Upper lobe of left lung (tissue), 6 donors: ENCODE measurements around the gene RPRML. TPM values are rescaled to one million over a fixed set of nuclear protein-coding genes. Genes with fewer than 3 reads are reported as not detected.

Experiments used
- ATAC-seq, 2 donors: fragments of 200-7000 bp; cut with Tn5 transposase; one replicate each; pipeline ENCODE4 v1.9.1; 2022; ENCODE audit warnings: mild to moderate bottlenecking in 2 of 2, moderate library complexity in 2 of 2; ENCODE audit not compliant: low FRiP score in 2 of 2
- DNase-seq, 2 donors: peaks; one replicate each; pipeline ENCODE4 v3.0.0-alpha.2; 2019 to 2020
- H3K27ac ChIP-seq, 4 donors: fragments of 200-600 bp; sonication (generic); one replicate each; pipeline ENCODE4 v1.5.1; 2016 to 2019
- H3K27me3 ChIP-seq, 4 donors: fragments of 200-600 bp; sonication (generic); one replicate each; pipeline ENCODE4 v1.5.1; 2017 to 2019
- H3K36me3 ChIP-seq, 4 donors: fragments of 200-600 bp; sonication (generic); one replicate each; pipeline ENCODE4 v1.5.1; 2016 to 2019
- H3K4me1 ChIP-seq, 4 donors: fragments of 200-600 bp; sonication (generic); one replicate each; pipeline ENCODE4 v1.5.1; 2018 to 2019
- H3K4me3 ChIP-seq, 4 donors: fragments of 200-600 bp; sonication (generic); one replicate each; pipeline ENCODE4 v1.5.1; 2017 to 2019; ENCODE audit warnings: mild to moderate bottlenecking in 2 of 4, moderate library complexity in 1 of 4
- H3K9me3 ChIP-seq, 4 donors: fragments of 200-600 bp; sonication (generic); one replicate each; pipeline ENCODE4 v1.5.1; 2018 to 2019
- EP300 ChIP-seq, 4 donors: sonication (generic); formaldehyde crosslinking; IDR thresholded peaks; one replicate each; pipeline ENCODE4 v1.5.1; 2017; ENCODE audit warnings: antibody characterized with exemption in 4 of 4, control low read depth in 2 of 4
- POLR2A ChIP-seq, 4 donors: fragments of 450-650 bp; IDR thresholded peaks; one replicate each; pipeline ENCODE4 v1.5.1; 2016 to 2017; ENCODE audit warnings: antibody characterized with exemption in 4 of 4, mild to moderate bottlenecking in 2 of 4
- POLR2AphosphoS5 ChIP-seq, 2 donors: sonication (generic); formaldehyde crosslinking; IDR thresholded peaks; one replicate each; pipeline ENCODE4 v1.5.1; 2017; ENCODE audit warnings: antibody characterized with exemption in 2 of 2
- WGBS, 2 donors: methylation state at CpG; one replicate each; pipeline ENCODE4 v1.1.5; 2017 to 2018; 5-methylcytosine and 5-hydroxymethylcytosine counted together
- total RNA-seq, 6 donors: library from RNA; depleted of rRNA in 4 of 6; stranded (reverse); fragments of >200 nt in 4 of 6; gene quantifications; one replicate each; pipeline versions ENCODE4 v1.1.0 to v1.2.1, GENCODE V29; 2016 to 2021
- TF ChIP-seq, protein P1 (sequence below), 6 experiments: fragments of 450-650 bp in 4 of 6; fragments of 200-600 bp in 2 of 6; sonication (generic) in 2 of 6; IDR thresholded peaks; one replicate each; pipeline ENCODE4 v1.5.1; 2016 to 2019; ENCODE audit warnings: antibody characterized with exemption in 6 of 6
- donor health status: DM: no; HTN: no; CAD: no; lungs with moderate emphysema.
- donor health status: DM: no; HTN: yes; CAD: no; lungs with severe emphysema.

Gene RPRML
- total RNA-seq, 6 donors from 2014 or later, result 0.30 to 3.9 (median 0.91) TPM; not detected in 3

DNA sequence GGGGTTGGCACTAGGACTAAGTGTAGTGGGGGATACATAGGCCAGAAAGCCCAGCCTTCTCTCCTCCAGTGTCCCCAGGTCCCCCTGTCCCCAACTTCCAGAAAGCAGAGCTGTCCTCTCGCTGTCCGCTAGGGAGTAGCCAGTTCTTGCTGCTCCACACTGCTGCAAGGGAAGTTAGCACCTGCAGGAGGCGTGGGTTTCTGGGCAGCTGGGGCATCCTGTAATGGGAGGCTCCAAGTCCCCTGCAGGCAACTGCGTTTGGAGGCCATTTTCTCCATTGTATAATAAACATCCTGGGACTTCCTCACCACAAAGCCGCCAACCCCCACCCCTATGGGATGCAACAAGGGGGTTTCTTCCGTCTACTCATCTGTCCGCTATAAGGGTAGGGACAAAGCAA lies 1.7 kb downstream of the RPRML start:
- TF ChIP-seq EP300 (IDR thresholded peaks at IDR 0.05) (no peak), POLR2AphosphoS5 (IDR thresholded peaks at IDR 0.05) (no peak), POLR2A (IDR thresholded peaks at IDR 0.05) (no peak)
- TF ChIP-seq, protein P1, sequence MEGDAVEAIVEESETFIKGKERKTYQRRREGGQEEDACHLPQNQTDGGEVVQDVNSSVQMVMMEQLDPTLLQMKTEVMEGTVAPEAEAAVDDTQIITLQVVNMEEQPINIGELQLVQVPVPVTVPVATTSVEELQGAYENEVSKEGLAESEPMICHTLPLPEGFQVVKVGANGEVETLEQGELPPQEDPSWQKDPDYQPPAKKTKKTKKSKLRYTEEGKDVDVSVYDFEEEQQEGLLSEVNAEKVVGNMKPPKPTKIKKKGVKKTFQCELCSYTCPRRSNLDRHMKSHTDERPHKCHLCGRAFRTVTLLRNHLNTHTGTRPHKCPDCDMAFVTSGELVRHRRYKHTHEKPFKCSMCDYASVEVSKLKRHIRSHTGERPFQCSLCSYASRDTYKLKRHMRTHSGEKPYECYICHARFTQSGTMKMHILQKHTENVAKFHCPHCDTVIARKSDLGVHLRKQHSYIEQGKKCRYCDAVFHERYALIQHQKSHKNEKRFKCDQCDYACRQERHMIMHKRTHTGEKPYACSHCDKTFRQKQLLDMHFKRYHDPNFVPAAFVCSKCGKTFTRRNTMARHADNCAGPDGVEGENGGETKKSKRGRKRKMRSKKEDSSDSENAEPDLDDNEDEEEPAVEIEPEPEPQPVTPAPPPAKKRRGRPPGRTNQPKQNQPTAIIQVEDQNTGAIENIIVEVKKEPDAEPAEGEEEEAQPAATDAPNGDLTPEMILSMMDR (IDR thresholded peaks at IDR 0.05), result peak in 1 of 6 experiments; percentile 9
- no peaks in the 10 kb centered on the region for H3K9me3 ChIP-seq
- peaks cover 0 to 28% (median 16%) of the 10 kb centered on the region in 4 donors for H3K27me3 ChIP-seq
- 51 to 52% methylated on average over 6 to 7 of the region's 7 CpGs for WGBS, 2 donors
- ATAC-seq, result no peak
- H3K4me3 ChIP-seq, result no peak overlapping the region
- no peak for DNase-seq
- no peak overlapping the region for H3K27ac ChIP-seq
- H3K36me3 ChIP-seq, result no peaks in the 10 kb centered on the region
- peaks cover 17 to 28% (median 19%) of the 10 kb centered on the region in 4 donors for H3K4me1 ChIP-seq

DNA sequence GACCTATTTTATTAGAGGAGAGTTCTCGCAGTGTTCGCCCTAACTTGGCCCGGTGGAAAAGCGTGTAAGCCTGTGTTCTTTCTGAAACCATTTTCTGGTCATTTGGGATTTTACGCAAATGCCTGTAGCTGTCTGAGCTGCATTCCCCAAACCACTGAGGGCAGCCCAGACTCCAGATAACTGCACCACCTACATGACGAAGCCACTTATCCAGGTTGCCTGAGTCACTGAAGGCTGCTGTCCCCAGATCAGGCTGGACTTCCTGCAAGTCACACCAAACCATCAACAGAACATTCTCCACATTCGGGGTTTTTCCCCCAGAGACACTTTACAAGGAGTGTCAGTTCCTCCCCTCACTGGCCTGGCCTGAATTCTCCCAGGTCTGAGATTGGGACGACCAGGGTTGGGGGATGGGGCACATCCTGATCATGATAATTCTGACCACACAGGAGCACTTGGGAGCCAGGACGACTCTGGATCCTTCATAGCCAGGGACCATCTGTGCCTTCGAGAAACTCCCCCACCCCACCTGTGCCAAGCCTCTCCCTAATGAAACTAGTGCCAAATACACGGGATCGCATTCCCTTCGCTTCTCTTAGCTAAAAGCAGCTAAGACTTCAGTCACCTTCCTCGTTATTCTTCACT lies 2.3 kb downstream of the RPRML start:
- 74 to 82% methylated on average over 14 of the region's 14 CpGs for WGBS, 2 donors
- no peak overlapping the region for H3K27ac ChIP-seq
- no peak overlapping the region for H3K4me3 ChIP-seq
- H3K9me3 ChIP-seq, result no peaks in the 10 kb centered on the region
- peaks cover 17 to 28% (median 19%) of the 10 kb centered on the region in 4 donors for H3K4me1 ChIP-seq
- DNase-seq, result no peak
- ATAC-seq, result no peak
- TF ChIP-seq POLR2A (IDR thresholded peaks at IDR 0.05), result no peak
- TF ChIP-seq POLR2AphosphoS5 (IDR thresholded peaks at IDR 0.05), result no peak
- no peak for TF ChIP-seq EP300 (IDR thresholded peaks at IDR 0.05)
- TF ChIP-seq, protein P1 (IDR thresholded peaks at IDR 0.05), result no peak
- no peaks in the 10 kb centered on the region for H3K36me3 ChIP-seq
- peaks cover 0 to 28% (median 16%) of the 10 kb centered on the region in 4 donors for H3K27me3 ChIP-seq

DNA sequence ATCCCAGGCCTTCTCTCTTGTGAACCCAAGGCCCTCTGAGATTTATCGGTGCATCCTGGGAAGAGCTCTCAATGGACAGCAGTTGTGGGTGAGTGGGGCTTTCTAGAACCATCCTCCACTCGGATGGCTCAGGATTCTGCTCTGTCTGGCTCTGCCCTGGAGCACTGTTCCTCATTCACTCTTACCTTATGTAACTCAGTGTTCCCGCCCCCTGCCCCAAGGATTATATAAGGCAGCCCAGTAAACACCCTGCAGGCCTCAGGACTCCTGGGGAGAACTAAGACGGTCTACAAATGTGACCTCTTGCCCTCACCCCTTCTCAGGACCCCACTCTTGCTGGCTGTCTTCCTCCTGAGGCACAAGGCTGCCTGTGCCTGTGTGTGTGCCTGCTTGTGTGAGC lies 3.8 kb downstream of the RPRML start:
- Histone ChIP-seq H3K27me3 (peaks cover 0 to 28% (median 16%) of the 10 kb centered on the region in 4 donors), H3K36me3 (no peaks in the 10 kb centered on the region), H3K4me3 (no peak overlapping the region), H3K4me1 (peaks cover 17 to 28% (median 19%) of the 10 kb centered on the region in 4 donors), H3K27ac (no peak overlapping the region), H3K9me3 (no peaks in the 10 kb centered on the region)
- 72 to 88% methylated on average over 4 of the region's 4 CpGs for WGBS, 2 donors
- ATAC-seq (no peak), DNase-seq (no peak)
- TF ChIP-seq POLR2AphosphoS5 (IDR thresholded peaks at IDR 0.05) (no peak), POLR2A (IDR thresholded peaks at IDR 0.05) (no peak), EP300 (IDR thresholded peaks at IDR 0.05) (no peak)
- TF ChIP-seq, protein P1 (IDR thresholded peaks at IDR 0.05), result no peak

DNA sequence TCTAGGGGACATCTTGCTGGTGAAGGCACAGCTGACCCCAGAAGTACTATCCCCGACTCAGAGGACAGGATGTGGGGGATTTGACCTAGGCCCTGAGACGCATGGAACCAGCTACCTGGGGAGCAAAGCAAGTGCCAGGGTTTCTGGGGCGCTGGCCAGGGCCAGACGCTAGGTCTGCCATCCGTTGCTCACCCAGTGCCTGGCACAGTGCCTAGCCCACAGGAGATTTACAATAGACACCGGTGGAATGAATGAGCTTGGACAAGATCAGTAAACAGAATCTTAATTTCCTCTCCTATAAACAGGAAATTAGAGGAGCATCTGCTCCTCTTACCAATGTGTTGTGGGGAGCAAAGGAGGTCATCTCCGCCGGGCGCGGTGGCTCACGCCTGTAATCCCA lies 5.0 kb downstream of the RPRML start:
- DNase-seq (no peak), ATAC-seq (no peak)
- no peak for TF ChIP-seq EP300 (IDR thresholded peaks at IDR 0.05)
- Histone ChIP-seq H3K27ac (no peak overlapping the region), H3K36me3 (no peaks in the 10 kb centered on the region), H3K4me1 (peaks cover 11 to 21% (median 12%) of the 10 kb centered on the region in 4 donors), H3K27me3 (peaks cover 0 to 20% (median 12%) of the 10 kb centered on the region in 4 donors), H3K4me3 (no peak overlapping the region), H3K9me3 (no peaks in the 10 kb centered on the region)
- WGBS, 2 donors, result 74% methylated on average over 10 to 11 of the region's 11 CpGs

DNA sequence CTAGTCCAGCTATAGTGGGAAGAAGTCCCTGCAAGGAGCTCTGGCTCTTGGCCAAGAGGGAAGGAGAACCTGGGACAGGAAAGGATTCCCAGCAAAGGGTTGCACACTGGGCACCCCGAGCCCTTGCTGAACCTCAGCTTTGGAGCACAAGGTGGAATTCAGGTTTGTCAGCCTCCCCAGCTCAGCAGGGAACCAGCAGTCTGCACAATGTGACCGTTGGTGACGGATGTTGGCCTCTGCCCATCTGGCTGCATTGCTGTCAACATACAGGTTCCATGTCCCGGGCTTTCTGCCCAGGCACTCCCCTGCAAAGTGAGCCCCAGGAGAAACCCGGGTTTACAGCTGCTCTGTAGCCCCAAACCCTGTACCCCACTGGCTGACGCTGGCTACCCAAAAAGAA lies 6.7 kb downstream of the RPRML start:
- DNase-seq (no peak), ATAC-seq (no peak)
- H3K36me3 ChIP-seq, result peaks cover 0 to 4% (median 0%) of the 10 kb centered on the region in 4 donors
- H3K27me3 ChIP-seq, result peaks cover 0 to 2% (median under 1%) of the 10 kb centered on the region in 4 donors
- no peak overlapping the region for H3K4me3 ChIP-seq
- 55 to 70% methylated on average over 3 to 6 of the region's 6 CpGs for WGBS, 2 donors
- H3K27ac ChIP-seq, result no peak overlapping the region
- no peak for TF ChIP-seq POLR2A (IDR thresholded peaks at IDR 0.05)
- TF ChIP-seq, protein P1 (IDR thresholded peaks at IDR 0.05), result no peak
- TF ChIP-seq EP300 (IDR thresholded peaks at IDR 0.05), result no peak
- TF ChIP-seq POLR2AphosphoS5 (IDR thresholded peaks at IDR 0.05), result no peak
- no peaks in the 10 kb centered on the region for H3K9me3 ChIP-seq
- H3K4me1 ChIP-seq, result peaks cover 0 to 4% (median 0%) of the 10 kb centered on the region in 4 donors
